Erythroblast (primary cell): ENCODE results near the gene MUC20.

ENCODE experiments used
- GATA1 ChIP-seq: IDR thresholded peaks from 2 replicates; pipeline ENCODE4 v1.6.1; 2011; ENCODE audit warnings: low read depth, mild to moderate bottlenecking, control low read depth, low read length, moderate library complexity
- POLR2A ChIP-seq: IDR thresholded peaks from 2 replicates; pipeline ENCODE4 v1.6.1; 2011; ENCODE audit warnings: mild to moderate bottlenecking, low read length

GRCh38 chr3:195717416-195717815, 3.4 kb upstream of the MUC20 start:
- TF ChIP-seq POLR2A (no peak), GATA1 (no peak)
